Left lung (tissue), 10 donors: ENCODE data around the gene MOCS2. TPM values are rescaled to one million over a fixed set of nuclear protein-coding genes. Genes with fewer than 3 reads are reported as not detected.

Source experiments
- ATAC-seq: fragments of 200-7000 bp; cut with Tn5 transposase; one replicate; pipeline ENCODE4 v1.9.1; 2020; ENCODE audit warnings: moderate library complexity
- DNase-seq, 4 donors: peaks; one replicate each; pipeline ENCODE4 v3.0.0-alpha.2; 2013 to 2020
- H3K27ac ChIP-seq, 2 donors: fragments of 200-600 bp; sonication (generic) in 1 of 2; one replicate each; pipeline versions ENCODE4 v1.5.0 to v1.8.0; 2020 to 2021
- H3K27me3 ChIP-seq, 2 donors: fragments of 200-600 bp; sonication (generic) in 1 of 2; one replicate each; pipeline versions ENCODE4 v1.5.0 to v1.8.0; 2020 to 2021
- H3K36me3 ChIP-seq, 2 donors: fragments of 200-600 bp; sonication (generic) in 1 of 2; one replicate each; pipeline versions ENCODE4 v1.5.0 to v1.8.0; 2020 to 2021
- H3K4me1 ChIP-seq, 2 donors: fragments of 200-600 bp; one replicate each; pipeline ENCODE4 v1.8.0; 2021
- H3K4me3 ChIP-seq, 2 donors: fragments of 200-600 bp; sonication (generic) in 1 of 2; one replicate each; pipeline versions ENCODE4 v1.5.0 to v1.8.0; 2020 to 2021; ENCODE audit warnings: mild to moderate bottlenecking in 1 of 2
- H3K9me3 ChIP-seq, 2 donors: fragments of 200-600 bp; sonication (generic) in 1 of 2; one replicate each; pipeline versions ENCODE4 v1.5.0 to v1.8.0; 2020 to 2021
- CTCF ChIP-seq, 2 donors: fragments of 200-600 bp; sonication (generic) in 1 of 2; IDR thresholded peaks; one replicate each; pipeline versions ENCODE4 v1.5.0 to v1.8.0; 2021; ENCODE audit warnings: antibody characterized with exemption in 2 of 2
- intact Hi-C, 2 donors: fragments of 100-400 bp; cut with DNase I; formaldehyde crosslinking; loops; one replicate each; pipeline versions ENCODE4 v1.11.2 to v1.14.2; 2022
- polyA plus RNA-seq, 6 donors: library from polyadenylated mRNA; unstranded; fragments of 120-200 nt; gene quantifications; one replicate each; pipeline ENCODE4 v1.2.1, GENCODE V29; 2013; ENCODE audit not compliant: insufficient read length in 6 of 6
- total RNA-seq, 2 donors: library from RNA; stranded (reverse); fragmentation: NEBNext Ultra II Directional; extraction: Animal tissue kit (Norgen Biotek cat#: 25700); gene quantifications; one replicate each; pipeline ENCODE4 v1.2.1, GENCODE V29; 2021
- donor health status: DM: no; HTN: yes; CAD: no.
- donor health status: DM: no; HTN: no; CAD: no.

Gene MOCS2
- total and polyA plus RNA-seq, 8 donors = 38.8 to 53.8 (median 45.5) TPM

- intact Hi-C loops = no loop called here
- Histone ChIP-seq H3K36me3 (peaks cover 0 to 60% of the 10 kb centered on the region in 2 donors), H3K4me1 (no peaks in the 10 kb centered on the region), H3K27me3 (no peaks in the 10 kb centered on the region), H3K27ac (no peak overlapping the region), H3K9me3 (no peaks in the 10 kb centered on the region), H3K4me3 (no peak overlapping the region)
- ATAC-seq (no peak), DNase-seq (no peak)
- TF ChIP-seq CTCF (IDR thresholded peaks at IDR 0.05) = no peak
Observed at GRCh38 chr5:53083927-53084326, 25.6 kb downstream of the MOCS2 start.

- no peaks in the 10 kb centered on the region for H3K4me1 ChIP-seq
- H3K9me3 ChIP-seq = no peaks in the 10 kb centered on the region
- H3K27me3 ChIP-seq = no peaks in the 10 kb centered on the region
- no peak for DNase-seq
- H3K4me3 ChIP-seq = no peak overlapping the region
- TF ChIP-seq CTCF (IDR thresholded peaks at IDR 0.05) = no peak
- intact Hi-C loops = no loop called here
- H3K27ac ChIP-seq = no peak overlapping the region
- ATAC-seq = no peak
- peaks cover 0 to 72% of the 10 kb centered on the region in 2 donors for H3K36me3 ChIP-seq
Observed at GRCh38 chr5:53080271-53080670, 29.3 kb downstream of the MOCS2 start.

- TF ChIP-seq CTCF (IDR thresholded peaks at IDR 0.05) = no peak
- H3K27me3 ChIP-seq = no peaks in the 10 kb centered on the region
- no peaks in the 10 kb centered on the region for H3K9me3 ChIP-seq
- H3K4me1 ChIP-seq = no peaks in the 10 kb centered on the region
- no peak for DNase-seq
- no peak overlapping the region for H3K4me3 ChIP-seq
- intact Hi-C loops = no loop called here
- H3K27ac ChIP-seq = no peak overlapping the region
- no peak for ATAC-seq
- H3K36me3 ChIP-seq = peaks cover 0 to 66% of the 10 kb centered on the region in 2 donors
Observed at GRCh38 chr5:53076014-53076583, 33.5 kb downstream of the MOCS2 start.

- no peak for TF ChIP-seq CTCF (IDR thresholded peaks at IDR 0.05)
- Histone ChIP-seq H3K4me1 (no peaks in the 10 kb centered on the region), H3K27ac (no peak overlapping the region), H3K4me3 (no peak overlapping the region), H3K9me3 (no peaks in the 10 kb centered on the region), H3K27me3 (no peaks in the 10 kb centered on the region), H3K36me3 (peaks cover 0 to 50% of the 10 kb centered on the region in 2 donors)
- ATAC-seq (no peak), DNase-seq (no peak)
- intact Hi-C loops = no loop called here
Observed at GRCh38 chr5:53073348-53073747, 36.2 kb downstream of the MOCS2 start.

GRCh38 chr5:53071738-53072137 is 37.8 kb downstream of the MOCS2 start:
- Histone ChIP-seq H3K4me3 (no peak overlapping the region), H3K27ac (no peak overlapping the region), H3K9me3 (no peaks in the 10 kb centered on the region), H3K36me3 (peaks cover 0 to 48% of the 10 kb centered on the region in 2 donors), H3K4me1 (no peaks in the 10 kb centered on the region), H3K27me3 (no peaks in the 10 kb centered on the region)
- ATAC-seq = no peak
- TF ChIP-seq CTCF (IDR thresholded peaks at IDR 0.05) = no peak
- DNase-seq = no peak
- intact Hi-C loops = no loop called here
